ENCODE measurements around the gene AIP. TPM values are rescaled to one million over a fixed set of nuclear protein-coding genes. Genes with fewer than 3 reads are reported as not detected.

The AIP gene
- total RNA-seq, 1 experiment from 2014 or later, result 35.6 TPM

- no peak overlapping the region for H4K5ac ChIP-seq (ENCODE audit: insufficient read length, low read depth, low read length)
- H2AK5ac ChIP-seq (ENCODE audit: insufficient read length, low read length), result no peak overlapping the region
- H3K23ac ChIP-seq (ENCODE audit: insufficient read length, low read depth, low read length), result no peak overlapping the region
- DNase-seq, result no peak
- H3K36me3 Mint-ChIP-seq (ENCODE audit: insufficient read depth in 1 of 3, low read depth in 3 of 3), result no peaks in the 10 kb centered on the region; a peak in 2 of 7 replicates
- no peaks in the 10 kb centered on the region for H3K9me3 ChIP-seq (ENCODE audit: control insufficient read depth, low read depth, low read length)
- H4K8ac ChIP-seq (replicated peaks; ENCODE audit: insufficient read length, low read depth, low read length), result no peak overlapping the region
- H3K9me3 Mint-ChIP-seq, result peaks cover 0 to 2% of the 10 kb centered on the region in 2 experiments; a peak in 1 of 5 replicates
- H3K27ac ChIP-seq (ENCODE audit: insufficient read length, low read depth, low read length), result no peak overlapping the region
- no peaks in the 10 kb centered on the region for H3K27me3 ChIP-seq (ENCODE audit: insufficient read depth, low read length)
- no peak overlapping the region for H3T11ph ChIP-seq (ENCODE audit: low read length)
- no peak overlapping the region for H2BK12ac ChIP-seq (ENCODE audit: insufficient read length, low read depth, low read length)
- no peak overlapping the region for H3K27ac Mint-ChIP-seq
- H3K79me1 ChIP-seq (ENCODE audit: insufficient read depth, low read depth, low read length, poor library complexity, severe bottlenecking), result no peaks in the 10 kb centered on the region
- no peak overlapping the region for H2BK120ac ChIP-seq (ENCODE audit: low read depth, low read length, poor library complexity, severe bottlenecking)
- H3K4me2 ChIP-seq (ENCODE audit: insufficient read depth, insufficient read length, low read length), result no peak overlapping the region
- peaks cover 25% of the 10 kb centered on the region for H3K27me3 Mint-ChIP-seq (ENCODE audit: low read depth)
- no peak for TF ChIP-seq CTCF (conservative IDR thresholded peaks at IDR 0.05)
- no CpG with 5 or more reads among the region's 25 CpGs for WGBS (ENCODE audit: extremely low coverage, insufficient read length, low lambda C conversion rate)
- H3K4me3 Mint-ChIP-seq, result no peak overlapping the region
- H3K14ac ChIP-seq (ENCODE audit: insufficient read depth, low read length), result no peak overlapping the region; the same call in 1 of the 2 replicates
- no peak overlapping the region for H2BK5ac ChIP-seq (ENCODE audit: insufficient read length, low read length)
- no peak overlapping the region for H2AFZ ChIP-seq (ENCODE audit: low read length)
- no peak overlapping the region for H4K91ac ChIP-seq (ENCODE audit: insufficient read length, low read depth, low read length)
- H3K79me2 ChIP-seq (ENCODE audit: insufficient read depth, low read length), result no peaks in the 10 kb centered on the region
- H3K9ac ChIP-seq (ENCODE audit: extremely low read depth, insufficient read length, low read length), result no peak overlapping the region
- H3K4me1 ChIP-seq (ENCODE audit: insufficient read depth, low read length), result no peaks in the 10 kb centered on the region
- peak overlapping the region; percentile 54; the same call in 1 of the 2 replicates for H2BK15ac ChIP-seq (ENCODE audit: low read depth, low read length)
- H2BK20ac ChIP-seq (ENCODE audit: low read depth, low read length, poor library complexity, severe bottlenecking), result no peak overlapping the region
- H3K56ac ChIP-seq (ENCODE audit: insufficient read length, low read depth, low read length), result no peak overlapping the region
- no peaks in the 10 kb centered on the region for H3K23me2 ChIP-seq (ENCODE audit: insufficient read length, low read depth, low read length, poor library complexity, severe bottlenecking)
- no peaks in the 10 kb centered on the region; a peak in 1 of 4 replicates for H3K4me1 Mint-ChIP-seq
- no peaks in the 10 kb centered on the region for H4K20me1 ChIP-seq (ENCODE audit: control insufficient read depth, insufficient read depth, insufficient read length)
- H3K18ac ChIP-seq (ENCODE audit: insufficient read length, low read depth, low read length), result no peak overlapping the region
- H3K4ac ChIP-seq (ENCODE audit: low read depth, low read length), result no peak overlapping the region
Measured at GRCh38 chr11:67523556-67524479, 41.0 kb downstream of the AIP start.

Data from H9 (cell line).